Neuronal stem cell (in vitro differentiated cells): ENCODE results near the gene ASIC1.
A peak's percentile ranks its signal among the peaks of the same experiment; 100 is the strongest.

Experiments
- DNase-seq: peaks from one replicate; pipeline ENCODE4 v3.0.0-alpha.2; 2013; ENCODE audit warnings: low spot score
- H2AFZ ChIP-seq: one replicate; pipeline ENCODE4 v1.6.1; 2013; ENCODE audit warnings: mild to moderate bottlenecking, low read length, inconsistent platforms
- H2AK5ac ChIP-seq: 2 replicates; pipeline ENCODE4 v1.6.1; 2013; ENCODE audit warnings: low read depth, mild to moderate bottlenecking, inconsistent platforms, low read length, moderate library complexity, mixed read lengths
- H2BK120ac ChIP-seq: 2 replicates; pipeline ENCODE4 v1.6.1; 2013; ENCODE audit warnings: low read depth, mild to moderate bottlenecking, inconsistent platforms, low read length, moderate library complexity, mixed read lengths
- H2BK12ac ChIP-seq: one replicate; pipeline ENCODE4 v1.6.1; 2013; ENCODE audit warnings: low read length, inconsistent platforms
- H2BK15ac ChIP-seq: 2 replicates; pipeline ENCODE4 v1.6.1; 2013; ENCODE audit warnings: mild to moderate bottlenecking, low read length, inconsistent platforms, mixed read lengths
- H2BK5ac ChIP-seq: one replicate; pipeline ENCODE4 v1.6.1; 2013; ENCODE audit warnings: inconsistent platforms, mild to moderate bottlenecking, low read length, moderate library complexity
- H3K14ac ChIP-seq: one replicate; pipeline ENCODE4 v1.6.1; 2013; ENCODE audit warnings: low read length, inconsistent platforms
- H3K18ac ChIP-seq: 2 replicates; pipeline ENCODE4 v1.6.1; 2013; ENCODE audit warnings: low read length, inconsistent platforms
- H3K23ac ChIP-seq: 2 replicates; pipeline ENCODE4 v1.6.1; 2013; ENCODE audit warnings: low read depth, mild to moderate bottlenecking, mixed read lengths, low read length, inconsistent platforms; ENCODE audit not compliant: poor library complexity
- H3K27ac ChIP-seq: replicated peaks from 3 replicates; pipeline ENCODE4 v1.5.1; 2013; ENCODE audit warnings: low read length, inconsistent platforms
- H3K27me3 ChIP-seq, 3 experiments: 2 replicates each; pipeline ENCODE4 v1.6.1; 2013; ENCODE audit warnings: low read length in 3 of 3, mild to moderate bottlenecking in 2 of 3, inconsistent platforms in 1 of 3, low read depth in 1 of 3, mixed read lengths in 1 of 3, moderate library complexity in 1 of 3; ENCODE audit not compliant: control insufficient read depth in 3 of 3, insufficient read depth in 3 of 3
- H3K36me3 ChIP-seq, 2 donors: replicated peaks in 1 of 2; 2 replicates each; pipeline ENCODE4 v1.6.1; 2013; ENCODE audit warnings: low read length in 2 of 2; ENCODE audit not compliant: control insufficient read depth in 2 of 2, insufficient read depth in 2 of 2
- H3K4ac ChIP-seq: 2 replicates; pipeline ENCODE4 v1.6.1; 2013; ENCODE audit warnings: inconsistent platforms, mild to moderate bottlenecking, low read length, moderate library complexity
- H3K4me1 ChIP-seq, 2 donors: 1 replicate in 1 of 2; 2 replicates in 1 of 2; pipeline ENCODE4 v1.6.1; 2013; ENCODE audit warnings: low read length in 2 of 2, low read depth in 1 of 2; ENCODE audit not compliant: control insufficient read depth in 2 of 2, insufficient read depth in 1 of 2
- H3K4me2 ChIP-seq: one replicate; pipeline ENCODE4 v1.6.1; 2013; ENCODE audit warnings: mild to moderate bottlenecking, low read length, inconsistent platforms; ENCODE audit not compliant: insufficient read depth, poor library complexity, severe bottlenecking
- H3K4me3 ChIP-seq, 2 donors: 2 replicates each; pipeline ENCODE4 v1.5.1; 2013; ENCODE audit warnings: low read length in 2 of 2, mild to moderate bottlenecking in 2 of 2, inconsistent platforms in 1 of 2, moderate library complexity in 1 of 2
- H3K79me1 ChIP-seq: one replicate; pipeline ENCODE4 v1.6.1; 2013; ENCODE audit warnings: low read depth, mild to moderate bottlenecking, inconsistent platforms, low read length, moderate library complexity
- H3K9ac ChIP-seq: one replicate; pipeline ENCODE4 v1.6.1; 2013; ENCODE audit warnings: mild to moderate bottlenecking, low read depth, low read length, inconsistent platforms; ENCODE audit not compliant: poor library complexity
- H3K9me3 ChIP-seq, 2 donors: replicated peaks in 1 of 2; 2 replicates each; pipeline versions ENCODE3 to v1.6.1; 2013; ENCODE audit warnings: low read length in 2 of 2, mild to moderate bottlenecking in 2 of 2, inconsistent platforms in 1 of 2, low read depth in 1 of 2, mixed read lengths in 1 of 2, moderate library complexity in 1 of 2; ENCODE audit not compliant: control insufficient read depth in 2 of 2, insufficient read depth in 1 of 2
- H4K8ac ChIP-seq: one replicate; pipeline ENCODE4 v1.6.1; 2013; ENCODE audit warnings: low read depth, mild to moderate bottlenecking, inconsistent platforms, low read length, moderate library complexity
- H4K91ac ChIP-seq: one replicate; pipeline ENCODE4 v1.6.1; 2013; ENCODE audit warnings: low read length, low read depth, mild to moderate bottlenecking, inconsistent platforms; ENCODE audit not compliant: poor library complexity
- WGBS, 2 donors: extraction: QIAGEN DNeasy Blood & Tissue Kit; methylation state at CpG; one replicate each; pipeline ENCODE4 v1.1.7; 2013; ENCODE audit warnings: missing lambda C conversion rate in 2 of 2, mixed read lengths in 1 of 2; ENCODE audit not compliant: insufficient read length in 2 of 2, insufficient replicate concordance in 1 of 2; ENCODE audit errors: extremely low coverage in 2 of 2; 5-methylcytosine and 5-hydroxymethylcytosine counted together

The ASIC1 gene

GRCh38 chr12:50061171-50061570 lies 3.8 kb downstream of the ASIC1 start:
- no peak overlapping the region for H2BK12ac ChIP-seq
- no peak overlapping the region for H3K23ac ChIP-seq
- no peak for DNase-seq
- peaks cover 1% of the 10 kb centered on the region for H3K79me1 ChIP-seq
- H3K27me3 ChIP-seq = peaks cover 0 to 18% (median 10%) of the 10 kb centered on the region in 3 experiments
- no peak overlapping the region for H2AK5ac ChIP-seq
- H2BK15ac ChIP-seq = no peak overlapping the region
- H4K91ac ChIP-seq = no peak overlapping the region
- no peak overlapping the region for H3K4me3 ChIP-seq
- H2BK120ac ChIP-seq = no peak overlapping the region
- H3K4me1 ChIP-seq = peaks cover 12 to 14% of the 10 kb centered on the region in 2 donors
- H2BK5ac ChIP-seq = no peak overlapping the region
- WGBS, 2 donors = no CpG with 5 or more reads among the region's 2 CpGs
- no peak overlapping the region for H3K4ac ChIP-seq
- no peak overlapping the region for H2AFZ ChIP-seq
- H3K36me3 ChIP-seq = peaks cover 2 to 8% of the 10 kb centered on the region in 2 donors
- no peak overlapping the region for H4K8ac ChIP-seq
- no peaks in the 10 kb centered on the region for H3K9me3 ChIP-seq
- H3K27ac ChIP-seq = no peak overlapping the region
- H3K14ac ChIP-seq = no peak overlapping the region
- H3K18ac ChIP-seq = no peak overlapping the region
- no peak overlapping the region for H3K4me2 ChIP-seq
- H3K9ac ChIP-seq = no peak overlapping the region

DNA sequence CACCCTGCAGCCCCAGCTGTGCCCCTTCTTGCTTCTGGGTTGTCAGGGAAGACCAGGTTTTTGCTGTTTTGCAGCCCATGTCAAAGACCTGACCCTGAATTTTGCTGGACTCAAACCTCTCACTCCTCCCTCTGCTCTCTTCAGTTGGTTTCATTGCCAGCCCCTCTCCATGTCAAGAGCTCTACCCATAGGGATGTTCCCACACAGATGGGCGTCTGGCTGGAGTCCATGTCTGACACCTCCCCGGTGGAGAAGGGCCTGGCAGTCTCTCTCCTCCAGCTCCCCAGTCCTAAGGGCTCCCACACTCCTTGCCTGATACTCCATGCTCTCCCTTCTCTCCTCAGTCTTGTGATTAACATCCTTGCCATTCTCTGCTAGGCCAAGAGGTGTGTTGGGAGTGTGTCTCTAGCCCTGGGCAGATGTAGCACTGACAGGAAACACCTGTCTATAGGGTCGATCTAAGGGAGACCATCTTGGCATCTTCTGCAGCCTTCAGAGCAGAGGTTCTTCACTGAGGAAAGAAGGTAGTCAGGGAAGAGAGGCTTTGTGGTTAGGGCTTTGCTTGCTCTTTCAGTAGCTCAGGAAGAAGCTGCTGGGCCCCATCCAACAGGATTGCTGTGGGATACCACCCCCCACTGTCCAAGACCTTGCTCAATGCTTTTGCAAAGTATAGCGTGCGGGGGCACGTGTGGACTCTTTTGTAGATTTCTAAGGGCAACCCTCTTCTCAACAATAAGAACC lies 4.7 kb downstream of the ASIC1 start:
- Histone ChIP-seq H3K4me1 (peaks cover 9 to 15% of the 10 kb centered on the region in 2 donors), H3K4me2 (no peak overlapping the region), H2AFZ (no peak overlapping the region), H3K18ac (no peak overlapping the region), H3K14ac (no peak overlapping the region), H3K23ac (peak overlapping the region; percentile 25), H2BK12ac (no peak overlapping the region), H3K36me3 (peaks cover 2 to 8% of the 10 kb centered on the region in 2 donors), H3K4me3 (no peak overlapping the region), H4K8ac (no peak overlapping the region), H4K91ac (no peak overlapping the region), H3K9me3 (no peaks in the 10 kb centered on the region), H3K27ac (no peak overlapping the region), H3K9ac (no peak overlapping the region), H3K27me3 (peaks cover 0 to 9% (median under 1%) of the 10 kb centered on the region in 3 experiments), H2BK15ac (no peak overlapping the region), H2BK120ac (no peak overlapping the region), H2AK5ac (no peak overlapping the region), H2BK5ac (no peak overlapping the region), H3K4ac (no peak overlapping the region), H3K79me1 (no peaks in the 10 kb centered on the region)
- DNase-seq = no peak
- WGBS, 2 donors = no CpG with 5 or more reads among the region's 6 CpGs

DNA sequence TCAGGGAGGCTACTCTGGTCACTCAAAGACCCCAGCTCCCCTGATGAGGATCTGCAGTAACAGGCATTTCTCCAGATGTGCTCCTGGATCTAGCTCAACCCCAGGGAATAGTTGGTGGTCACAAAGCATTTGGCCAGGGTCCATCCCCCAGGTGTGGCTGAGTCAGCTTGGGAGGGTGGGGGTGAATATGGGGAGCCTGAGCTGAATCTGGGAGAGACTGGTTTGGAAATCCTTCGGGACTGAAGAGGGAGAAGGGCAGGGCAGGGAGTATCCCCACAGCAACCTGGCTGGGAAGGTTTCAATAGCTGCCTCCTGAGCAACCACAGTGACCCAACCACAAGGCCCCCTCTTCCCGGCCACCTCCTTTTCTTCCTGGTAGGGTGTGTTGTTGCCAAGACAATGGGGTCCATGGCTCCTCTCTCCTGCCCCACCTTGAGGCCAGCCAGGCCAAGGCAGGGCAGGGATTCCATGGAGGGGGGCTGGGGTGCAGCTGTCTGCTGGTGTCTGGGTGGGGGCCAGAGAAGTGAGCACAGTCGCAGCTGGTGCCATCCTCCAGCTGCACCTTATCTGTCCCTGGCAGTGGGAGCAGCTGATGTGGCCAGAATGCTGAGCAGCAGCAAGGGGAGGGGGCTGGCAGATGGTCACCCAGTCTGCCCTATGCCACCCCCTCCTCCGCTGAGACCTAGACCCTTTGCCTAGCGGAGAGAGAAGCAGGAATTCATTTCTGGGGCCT lies 5.5 kb downstream of the ASIC1 start:
- Histone ChIP-seq H2BK15ac (no peak overlapping the region), H3K79me1 (no peaks in the 10 kb centered on the region), H3K4me3 (no peak overlapping the region), H3K36me3 (peaks cover 2 to 8% of the 10 kb centered on the region in 2 donors), H2BK120ac (no peak overlapping the region), H4K8ac (no peak overlapping the region), H3K4me2 (no peak overlapping the region), H3K27me3 (peaks cover 0 to 7% (median 0%) of the 10 kb centered on the region in 3 experiments), H2BK5ac (no peak overlapping the region), H3K18ac (peak overlapping the region; percentile 34), H3K27ac (no peak overlapping the region), H3K14ac (no peak overlapping the region), H3K4ac (no peak overlapping the region), H4K91ac (no peak overlapping the region), H2BK12ac (no peak overlapping the region), H2AK5ac (peak overlapping the region; percentile 64), H3K4me1 (peaks cover 8 to 14% of the 10 kb centered on the region in 2 donors), H2AFZ (no peak overlapping the region), H3K9me3 (no peaks in the 10 kb centered on the region), H3K23ac (no peak overlapping the region), H3K9ac (no peak overlapping the region)
- WGBS, 2 donors = no CpG with 5 or more reads among the region's 5 CpGs
- no peak for DNase-seq

- H3K4me2 ChIP-seq = no peak overlapping the region
- no peak overlapping the region for H3K14ac ChIP-seq
- H2BK12ac ChIP-seq = peak overlapping the region; percentile 12
- H2AK5ac ChIP-seq = peak overlapping the region; percentile 94
- no peak overlapping the region for H2BK15ac ChIP-seq
- peaks cover 2 to 5% of the 10 kb centered on the region in 2 donors for H3K36me3 ChIP-seq
- no peaks in the 10 kb centered on the region for H3K27me3 ChIP-seq
- H2BK120ac ChIP-seq = peak overlapping the region; percentile 4
- no CpG with 5 or more reads among the region's 3 CpGs for WGBS, 2 donors
- H3K79me1 ChIP-seq = no peaks in the 10 kb centered on the region
- H3K9ac ChIP-seq = no peak overlapping the region
- no peak overlapping the region for H2BK5ac ChIP-seq
- peak overlapping the region; percentile 86 for H4K91ac ChIP-seq
- no peak overlapping the region for H3K4ac ChIP-seq
- H4K8ac ChIP-seq = no peak overlapping the region
- H3K4me1 ChIP-seq = peaks cover 8 to 18% of the 10 kb centered on the region in 2 donors
- no peak overlapping the region for H3K27ac ChIP-seq
- H2AFZ ChIP-seq = no peak overlapping the region
- no peak for DNase-seq
- H3K23ac ChIP-seq = no peak overlapping the region
- no peaks in the 10 kb centered on the region for H3K9me3 ChIP-seq
- H3K4me3 ChIP-seq = no peak overlapping the region
- H3K18ac ChIP-seq = no peak overlapping the region
Observed at GRCh38 chr12:50065726-50066310, 8.4 kb downstream of the ASIC1 start.
